Pancreas (tissue), 10 donors: ENCODE measurements around the gene NR2F1-AS1. TPM values are rescaled to one million over a fixed set of nuclear protein-coding genes. Genes with fewer than 3 reads are reported as not detected.

Experiments used
- ATAC-seq, 4 donors: fragments of 200-7000 bp; cut with Tn5 transposase; one replicate each; pipeline versions ENCODE4 v1.8.0 to v1.9.1; 2020; ENCODE audit warnings: mild to moderate bottlenecking in 4 of 4, moderate library complexity in 4 of 4
- DNase-seq, 6 donors: peaks; one replicate each; pipeline ENCODE4 v3.0.0-alpha.2; 2020
- FAIRE-seq: peaks from 2 replicates; lab custom pipeline; 2012; peaks lifted over from hg19 to GRCh38; lab: Jason Lieb, UNC
- H3K27ac ChIP-seq, 4 donors: fragments of 200-600 bp; sonication (generic); 1 replicate in 3 of 4; 2 replicates in 1 of 4; pipeline versions ENCODE4 v1.5.0 to v1.8.0; 2020
- H3K27me3 ChIP-seq, 4 donors: fragments of 200-600 bp; one replicate each; pipeline ENCODE4 v1.8.0; 2021
- H3K36me3 ChIP-seq, 3 donors: fragments of 200-600 bp; sonication (generic) in 1 of 3; one replicate each; pipeline versions ENCODE4 v1.5.0 to v1.8.0; 2020 to 2021
- H3K4me1 ChIP-seq, 3 donors: fragments of 200-600 bp; one replicate each; pipeline ENCODE4 v1.8.0; 2021
- H3K4me3 ChIP-seq, 4 donors: fragments of 200-600 bp; sonication (generic) in 2 of 4; one replicate each; pipeline versions ENCODE4 v1.5.0 to v1.8.0; 2020 to 2021
- H3K9me3 ChIP-seq, 4 donors: fragments of 200-600 bp; one replicate each; pipeline ENCODE4 v1.8.0; 2021
- WGBS, 2 donors: extraction: QIAGEN DNeasy Blood & Tissue Kit; methylation state at CpG; one replicate each; pipeline ENCODE4 v1.1.7; 2013; 5-methylcytosine and 5-hydroxymethylcytosine counted together
- intact Hi-C, 3 donors: fragments of 100-400 bp; cut with DNase I; formaldehyde crosslinking; loops; one replicate each; pipeline versions ENCODE4 v1.11.1 to v1.14.2; 2022
- polyA plus RNA-seq, 2 donors: library from polyadenylated mRNA; stranded (reverse); fragments of 200-250 nt; gene quantifications; one replicate each; pipeline ENCODE4 v1.2.3, GENCODE V29; 2013
- total RNA-seq, 6 donors: library from RNA; stranded (reverse); fragmentation: NEBNext Ultra II Directional in 4 of 6; extraction: Animal tissue kit (Norgen Biotek cat#: 25700) in 4 of 6; gene quantifications; one replicate each; pipeline versions ENCODE4 v1.2.1 to v1.2.4, GENCODE V29; 2021 to 2023
- TF ChIP-seq, protein P1 (sequence below), 4 donors: fragments of 200-600 bp; sonication (generic) in 3 of 4; IDR thresholded peaks; one replicate each; pipeline versions ENCODE4 v1.5.0 to v1.8.0; 2021; ENCODE audit warnings: antibody characterized with exemption in 4 of 4
- donor health status: healthy with polysubstance abuse.
- donor health status: DM: no; HTN: no; CAD: no; lungs with moderate emphysema.
- donor health status: DM: no; HTN: no; CAD: no.
- donor health status: control.
- donor health status: control.
- donor health status: Bipolar disorder and iron deficiency.
- donor health status: DM: yes; HTN: yes; CAD: no.
- donor health status: DM: no; HTN: no; CAD: no.
- donor health status: DM: no; HTN: no; CAD: no.
- donor health status: DM: yes; HTN: yes; CAD: no.

Gene NR2F1-AS1
- total and polyA plus RNA-seq, 8 donors, result 0.65 to 4.4 (median 2.1) TPM

DNA sequence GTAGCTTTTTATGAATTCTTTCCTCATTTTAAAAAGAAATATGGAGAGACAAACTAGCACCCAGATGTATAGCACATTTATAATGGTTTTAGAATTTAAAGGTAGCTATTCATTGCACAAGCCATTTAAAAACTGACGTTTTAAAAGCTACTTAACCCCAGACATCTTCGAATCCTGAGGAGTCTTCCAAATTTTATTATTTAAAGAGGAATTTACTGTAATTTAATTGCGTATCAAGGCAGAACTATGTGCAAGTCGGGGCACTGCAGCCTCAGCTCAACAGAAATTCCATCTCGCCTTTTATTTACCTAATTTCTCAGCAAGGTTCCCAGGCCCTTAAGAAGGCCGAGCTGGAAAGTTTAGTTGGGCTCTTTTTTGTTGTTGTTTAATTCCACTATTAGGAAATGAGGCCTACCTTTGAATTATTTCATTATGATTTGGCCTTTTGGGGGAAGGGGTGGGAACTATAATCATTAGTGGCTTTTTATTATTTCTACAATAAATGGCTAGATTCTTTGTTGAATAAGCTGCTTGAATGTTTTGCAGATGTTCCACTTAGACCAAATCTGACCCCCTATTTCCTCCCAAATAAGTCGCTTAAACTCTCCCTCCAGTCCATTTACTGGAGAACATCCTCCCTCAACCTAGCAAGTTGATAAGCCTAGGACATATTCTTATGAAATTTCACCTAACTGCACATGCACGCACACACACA, 22.2 kb upstream of the NR2F1-AS1 start:
- H3K4me1 ChIP-seq, result peaks cover 0 to 5% (median 0%) of the 10 kb centered on the region in 3 donors
- no peak overlapping the region for H3K27ac ChIP-seq
- peaks cover 1 to 54% (median 17%) of the 10 kb centered on the region in 4 donors for H3K27me3 ChIP-seq
- DNase-seq, result no peak
- intact Hi-C loops, result loop anchor here in 1 of 3 donors (10.0 kb wide), 1 partner anchor 192 kb away; no protein-coding TSS in a partner anchor
- H3K4me3 ChIP-seq, result no peak overlapping the region
- TF ChIP-seq, protein P1, sequence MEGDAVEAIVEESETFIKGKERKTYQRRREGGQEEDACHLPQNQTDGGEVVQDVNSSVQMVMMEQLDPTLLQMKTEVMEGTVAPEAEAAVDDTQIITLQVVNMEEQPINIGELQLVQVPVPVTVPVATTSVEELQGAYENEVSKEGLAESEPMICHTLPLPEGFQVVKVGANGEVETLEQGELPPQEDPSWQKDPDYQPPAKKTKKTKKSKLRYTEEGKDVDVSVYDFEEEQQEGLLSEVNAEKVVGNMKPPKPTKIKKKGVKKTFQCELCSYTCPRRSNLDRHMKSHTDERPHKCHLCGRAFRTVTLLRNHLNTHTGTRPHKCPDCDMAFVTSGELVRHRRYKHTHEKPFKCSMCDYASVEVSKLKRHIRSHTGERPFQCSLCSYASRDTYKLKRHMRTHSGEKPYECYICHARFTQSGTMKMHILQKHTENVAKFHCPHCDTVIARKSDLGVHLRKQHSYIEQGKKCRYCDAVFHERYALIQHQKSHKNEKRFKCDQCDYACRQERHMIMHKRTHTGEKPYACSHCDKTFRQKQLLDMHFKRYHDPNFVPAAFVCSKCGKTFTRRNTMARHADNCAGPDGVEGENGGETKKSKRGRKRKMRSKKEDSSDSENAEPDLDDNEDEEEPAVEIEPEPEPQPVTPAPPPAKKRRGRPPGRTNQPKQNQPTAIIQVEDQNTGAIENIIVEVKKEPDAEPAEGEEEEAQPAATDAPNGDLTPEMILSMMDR (IDR thresholded peaks at IDR 0.05), result no peak
- no peaks in the 10 kb centered on the region for H3K9me3 ChIP-seq
- no peak for ATAC-seq
- 83 to 87% methylated on average over 8 of the region's 8 CpGs for WGBS, 2 donors
- no peak for FAIRE-seq
- no peaks in the 10 kb centered on the region for H3K36me3 ChIP-seq

DNA sequence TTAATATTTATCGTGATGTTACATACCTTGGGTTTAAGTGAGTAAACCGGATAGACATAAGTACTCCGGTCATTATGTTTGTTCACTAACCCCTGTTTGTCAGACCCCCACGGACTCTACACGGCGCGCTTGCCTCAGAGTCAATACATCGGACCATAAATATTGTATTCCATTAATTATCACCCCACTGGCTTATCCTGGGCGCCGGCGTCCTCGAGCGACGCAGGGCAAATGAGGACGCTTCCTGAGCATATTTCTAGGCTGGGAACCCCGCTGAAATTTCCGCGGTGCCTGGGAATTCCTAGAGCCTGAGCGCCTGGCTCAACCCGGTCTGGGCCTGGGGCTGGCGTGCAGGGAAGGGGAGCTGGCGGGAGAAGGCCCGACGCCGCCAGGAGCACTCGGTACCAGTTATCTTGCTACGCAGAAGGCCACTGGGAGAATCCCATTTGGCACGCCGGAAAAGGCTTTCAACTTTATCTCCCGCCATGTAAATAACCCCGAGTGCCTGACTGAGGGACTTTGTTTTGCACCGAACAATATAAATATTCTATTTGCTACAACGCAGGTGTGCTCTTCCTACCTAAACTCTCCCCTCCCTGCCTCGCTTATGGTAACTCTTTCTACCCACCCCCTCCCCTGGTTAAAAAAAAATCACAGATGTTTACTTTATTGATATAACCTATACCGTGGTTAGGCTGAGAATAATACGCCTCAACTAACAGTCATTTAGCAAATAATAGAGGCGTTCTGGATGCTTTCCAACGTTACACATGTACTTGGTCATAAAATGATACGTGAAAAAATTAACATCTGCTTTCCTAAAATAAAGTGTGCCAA, 21.4 kb upstream of the NR2F1-AS1 start:
- H3K4me1 ChIP-seq, result no peaks in the 10 kb centered on the region
- 22 to 23% methylated on average over 39 of the region's 39 CpGs for WGBS, 2 donors
- peak in 1 of 6 donors; percentile 54 for DNase-seq
- H3K4me3 ChIP-seq, result no peak overlapping the region
- peaks cover 0 to 51% (median 17%) of the 10 kb centered on the region in 4 donors for H3K27me3 ChIP-seq
- intact Hi-C loops, result loop anchor here in 1 of 3 donors (10.0 kb wide), 1 partner anchor 192 kb away; no protein-coding TSS in a partner anchor
- H3K27ac ChIP-seq, result no peak overlapping the region
- H3K9me3 ChIP-seq, result no peaks in the 10 kb centered on the region
- ATAC-seq, result no peak
- FAIRE-seq, result no peak
- TF ChIP-seq, protein P1 (IDR thresholded peaks at IDR 0.05), result no peak
- H3K36me3 ChIP-seq, result no peaks in the 10 kb centered on the region

DNA sequence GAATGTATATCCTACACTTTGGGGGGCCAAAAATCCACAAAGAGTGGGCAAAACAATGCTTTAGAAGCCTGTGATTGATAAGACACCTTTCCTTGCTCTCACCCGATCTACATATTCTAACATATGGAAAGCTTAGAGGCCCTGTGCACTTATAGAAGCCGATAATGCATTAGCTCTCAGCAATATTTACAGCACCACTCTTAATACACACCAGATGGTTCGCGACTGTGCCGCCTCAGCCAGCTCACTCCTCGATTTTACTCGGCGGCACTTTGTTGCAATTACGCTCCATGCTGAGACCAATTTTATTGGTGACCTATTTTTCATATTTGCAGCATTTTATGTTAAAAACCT, 20.8 kb upstream of the NR2F1-AS1 start:
- Histone ChIP-seq H3K27me3 (peaks cover 0 to 46% (median 17%) of the 10 kb centered on the region in 4 donors), H3K9me3 (no peaks in the 10 kb centered on the region), H3K4me3 (no peak overlapping the region), H3K4me1 (no peaks in the 10 kb centered on the region), H3K27ac (no peak overlapping the region), H3K36me3 (no peaks in the 10 kb centered on the region)
- 37 to 39% methylated on average over 9 of the region's 9 CpGs for WGBS, 2 donors
- intact Hi-C loops, result loop anchor here in 1 of 3 donors (10.0 kb wide), 1 partner anchor 193 kb away; no protein-coding TSS in a partner anchor
- FAIRE-seq (no peak), ATAC-seq (no peak), DNase-seq (no peak)
- TF ChIP-seq, protein P1 (IDR thresholded peaks at IDR 0.05), result no peak

DNA sequence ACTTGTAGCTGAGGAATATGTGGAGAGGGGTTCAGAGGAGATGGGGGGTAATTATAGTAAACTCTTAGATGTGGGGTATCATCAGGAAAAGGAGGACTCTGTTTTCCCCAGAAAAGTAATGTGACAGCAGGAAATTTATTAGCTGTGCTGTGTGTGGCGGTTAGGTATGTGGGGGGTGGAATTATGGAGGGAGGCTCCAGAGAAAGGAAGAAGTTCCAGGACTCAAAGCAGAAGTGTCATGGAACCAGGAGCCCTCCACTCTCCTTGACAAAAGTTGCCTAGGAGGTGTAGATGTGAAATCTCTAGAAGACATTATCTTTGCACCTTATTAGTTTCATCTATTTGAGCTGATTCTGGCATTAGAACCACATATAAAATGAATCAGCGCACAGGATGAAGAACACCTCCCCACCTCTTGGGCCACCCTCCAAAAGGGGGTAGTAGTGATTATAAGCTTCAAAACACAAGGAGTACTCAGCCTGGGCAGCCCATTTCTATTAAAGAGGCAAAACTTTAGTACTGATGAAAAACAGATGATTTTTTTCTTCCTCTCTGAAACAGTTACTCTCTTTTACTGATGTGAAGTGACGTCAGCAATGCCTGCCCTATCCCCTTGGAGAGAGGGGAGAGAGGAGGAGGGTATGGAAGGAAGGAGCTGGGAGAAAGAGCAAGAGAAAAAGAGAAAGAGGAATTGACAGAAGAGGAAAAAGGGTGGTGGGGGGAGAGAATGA, 20.2 kb upstream of the NR2F1-AS1 start:
- H3K27ac ChIP-seq, result no peak overlapping the region
- H3K27me3 ChIP-seq, result peaks cover 0 to 40% (median 17%) of the 10 kb centered on the region in 4 donors
- FAIRE-seq (no peak), DNase-seq (no peak), ATAC-seq (no peak)
- intact Hi-C loops, result loop anchor here in 1 of 3 donors (10.0 kb wide), 1 partner anchor 194 kb away; no protein-coding TSS in a partner anchor
- WGBS, 2 donors, result 63 to 71% methylated on average over 3 of the region's 3 CpGs
- H3K4me3 ChIP-seq, result no peak overlapping the region
- no peaks in the 10 kb centered on the region for H3K4me1 ChIP-seq
- no peaks in the 10 kb centered on the region for H3K36me3 ChIP-seq
- TF ChIP-seq, protein P1 (IDR thresholded peaks at IDR 0.05), result no peak
- no peaks in the 10 kb centered on the region for H3K9me3 ChIP-seq
